ENCODE data around the gene SLC29A4.
"Not testable (repeated sequence)": the region's sequence is repeated elsewhere in the genome, so short reads cannot be mapped to it uniquely, and the experiment has no call there.

SLC29A4 gene

DNA sequence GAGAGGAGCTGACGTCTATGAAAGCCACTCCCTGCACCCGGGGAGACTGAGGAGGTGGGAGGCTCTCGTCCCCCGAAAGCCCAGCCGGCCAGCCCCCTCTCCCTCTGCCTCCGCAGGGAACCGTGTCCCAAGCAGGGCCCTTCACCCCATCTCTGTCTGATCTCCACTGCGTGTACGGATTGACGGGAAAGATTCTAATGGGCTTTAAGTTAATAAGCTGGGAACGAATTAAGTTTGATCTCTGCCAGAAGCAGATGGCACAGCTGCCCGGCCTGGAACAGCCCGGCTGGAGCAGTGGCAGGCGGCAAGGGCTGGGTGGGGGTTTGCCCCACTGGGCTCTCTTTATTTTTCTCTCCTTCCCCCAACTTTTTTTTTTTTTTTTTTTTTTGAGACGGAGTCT is 6.1 kb upstream of the SLC29A4 start:
- Histone ChIP-seq H3K27me3 (no peaks in the 10 kb centered on the region), H3K4me1 (peaks cover 11% of the 10 kb centered on the region), H3K4me3 (ENCODE audit: low read depth, low read length) (no peak overlapping the region), H3K9me3 (no peaks in the 10 kb centered on the region), H3K36me3 (no peaks in the 10 kb centered on the region)
- no peak for TF ChIP-seq CTCF (IDR thresholded peaks at IDR 0.05; ENCODE audit: low read depth, low read length)
- DNase-seq = peak; percentile 65

GRCh38 chr7:5278766-5279165 is 4.0 kb upstream of the SLC29A4 start:
- TF ChIP-seq CTCF (IDR thresholded peaks at IDR 0.05; ENCODE audit: low read depth, low read length) = no peak

GRCh38 chr7:5279734-5280133 is 3.0 kb upstream of the SLC29A4 start:
- H3K4me3 ChIP-seq (ENCODE audit: low read depth, low read length) = no peak overlapping the region
- no peak for DNase-seq
- no peaks in the 10 kb centered on the region for H3K36me3 ChIP-seq
- H3K27me3 ChIP-seq = no peaks in the 10 kb centered on the region
- no peaks in the 10 kb centered on the region for H3K9me3 ChIP-seq
- TF ChIP-seq CTCF (IDR thresholded peaks at IDR 0.05; ENCODE audit: low read depth, low read length) = no peak
- H3K4me1 ChIP-seq = peaks cover 17% of the 10 kb centered on the region

More at GRCh38 chr7:5278766-5279165, 4.0 kb upstream of the SLC29A4 start:
- H3K36me3 ChIP-seq = no peaks in the 10 kb centered on the region
- H3K27me3 ChIP-seq = no peaks in the 10 kb centered on the region
- peaks cover 11% of the 10 kb centered on the region for H3K4me1 ChIP-seq
- H3K9me3 ChIP-seq = no peaks in the 10 kb centered on the region
- H3K4me3 ChIP-seq (ENCODE audit: low read depth, low read length) = no peak overlapping the region
- no peak for DNase-seq

DNA sequence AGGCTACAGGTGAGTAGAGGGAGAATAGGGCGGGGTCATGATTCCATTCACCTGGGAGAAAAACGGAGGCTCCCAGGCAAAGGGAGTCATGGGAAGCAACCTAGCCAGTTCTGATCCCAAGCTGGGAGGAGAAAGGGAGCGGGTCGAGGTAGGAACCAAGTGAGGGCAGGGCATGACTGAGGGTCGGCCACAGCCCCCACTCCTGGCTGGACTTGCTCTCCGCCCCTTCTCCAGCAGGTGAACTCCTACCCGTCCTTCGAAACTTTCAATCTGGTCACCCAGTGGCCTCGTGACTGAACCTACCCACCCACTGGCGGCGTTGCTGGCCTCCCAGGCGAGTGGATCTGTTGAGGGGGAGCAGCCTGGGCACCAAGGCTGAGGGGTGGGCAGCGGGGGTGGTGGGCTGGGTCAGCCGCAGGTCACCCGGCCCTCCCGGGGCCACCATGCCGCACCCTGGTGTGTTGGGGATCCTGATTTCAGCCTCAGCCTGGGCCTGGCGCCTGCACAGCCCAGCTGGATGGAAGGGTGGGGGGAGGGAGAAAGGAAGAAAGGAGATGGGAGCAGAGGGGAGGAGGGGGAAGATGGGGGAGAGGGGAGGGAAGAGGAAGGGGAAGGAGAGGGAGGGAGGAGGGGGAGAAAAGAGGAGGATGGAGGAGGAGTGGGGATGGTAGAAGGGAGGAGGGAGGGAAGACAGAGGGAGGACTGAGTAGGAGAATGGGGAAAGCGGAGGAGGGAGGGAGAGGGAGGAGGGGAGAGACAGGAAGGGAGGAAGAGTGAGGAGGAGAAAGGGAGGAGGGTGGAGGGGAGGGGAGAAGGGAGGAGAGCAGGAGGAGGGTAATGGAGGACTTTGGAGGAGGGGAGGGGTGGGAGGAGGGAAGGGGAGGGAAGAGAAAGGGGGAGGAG is 894 bp upstream of the SLC29A4 start:
- H3K27me3 ChIP-seq; DNase-seq; H3K4me3 ChIP-seq (ENCODE audit: low read depth, low read length); H3K36me3 ChIP-seq; H3K9me3 ChIP-seq; H3K4me1 ChIP-seq: not testable (repeated sequence)

DNA sequence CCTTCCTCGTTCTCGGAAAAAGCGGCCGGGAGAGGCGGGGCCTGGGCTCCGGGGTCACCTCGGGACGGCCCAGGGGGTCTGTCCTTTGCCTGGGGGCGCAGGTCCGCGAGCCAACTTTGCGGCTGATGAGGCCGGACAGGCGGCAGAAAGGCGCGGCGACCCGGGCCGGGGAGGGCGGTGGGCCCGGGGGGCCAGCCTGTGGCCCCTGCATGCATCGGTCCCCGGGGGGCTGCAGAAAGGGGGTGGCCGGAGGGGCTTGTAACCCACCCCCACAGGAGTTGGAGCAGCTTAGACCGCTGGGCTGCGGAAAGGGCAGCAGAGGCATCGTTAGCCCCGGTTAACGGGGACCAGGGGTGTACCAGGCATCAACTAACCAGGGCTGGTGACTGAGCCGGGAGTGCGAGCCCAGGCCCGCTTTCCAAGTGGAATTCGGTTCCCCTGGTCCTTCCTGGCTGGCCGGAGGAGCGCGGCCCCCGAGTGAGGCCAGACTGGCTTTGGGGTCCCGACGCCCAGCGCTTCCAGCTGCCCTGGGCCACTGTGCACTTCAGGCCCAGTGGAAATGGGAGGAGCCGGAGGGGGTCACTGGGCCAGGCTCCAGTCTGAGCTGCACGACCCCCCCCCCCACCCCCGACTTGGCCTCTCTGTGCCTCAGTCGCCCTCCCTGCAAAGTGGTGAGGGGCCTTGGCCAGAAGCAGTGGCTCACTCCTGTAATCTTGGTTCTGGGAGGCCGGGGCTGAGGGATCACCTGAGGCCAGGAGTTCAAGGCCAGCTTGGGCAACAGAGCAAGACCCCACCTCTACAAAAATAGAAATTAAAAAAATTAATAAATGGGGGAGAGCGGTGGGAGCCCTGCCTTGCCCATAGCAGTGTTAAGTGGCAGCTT is 919 bp downstream of the SLC29A4 start:
- peak; percentile 43 for DNase-seq
- TF ChIP-seq CTCF (IDR thresholded peaks at IDR 0.05; ENCODE audit: low read depth, low read length) = no peak
- peak overlapping the region; percentile 63 for H3K4me3 ChIP-seq (ENCODE audit: low read depth, low read length)

GRCh38 chr7:5284304-5285281 is 1.9 kb downstream of the SLC29A4 start:
- Histone ChIP-seq H3K4me1 (peaks cover 6% of the 10 kb centered on the region), H3K27me3 (no peaks in the 10 kb centered on the region), H3K4me3 (ENCODE audit: low read depth, low read length) (peak overlapping the region; percentile 24; the same call in 1 of the 2 replicates), H3K9me3 (no peaks in the 10 kb centered on the region), H3K36me3 (no peaks in the 10 kb centered on the region)
- peak; percentile 87 for DNase-seq
- peak; percentile 75 for TF ChIP-seq CTCF (IDR thresholded peaks at IDR 0.05; ENCODE audit: low read depth, low read length)

More for the DNA sequence above, 919 bp downstream of the SLC29A4 start:
- Histone ChIP-seq H3K4me1 (peaks cover 6% of the 10 kb centered on the region), H3K27me3 (no peaks in the 10 kb centered on the region), H3K9me3 (no peaks in the 10 kb centered on the region), H3K36me3 (no peaks in the 10 kb centered on the region)

Data from BE2C (cell line).